ENCODE data around the gene PLEKHM2. TPM values are rescaled to one million over a fixed set of nuclear protein-coding genes. Genes with fewer than 3 reads are reported as not detected.

PLEKHM2 gene
- total RNA-seq, 1 experiment from 2014 or later: 38.5 TPM

DNA sequence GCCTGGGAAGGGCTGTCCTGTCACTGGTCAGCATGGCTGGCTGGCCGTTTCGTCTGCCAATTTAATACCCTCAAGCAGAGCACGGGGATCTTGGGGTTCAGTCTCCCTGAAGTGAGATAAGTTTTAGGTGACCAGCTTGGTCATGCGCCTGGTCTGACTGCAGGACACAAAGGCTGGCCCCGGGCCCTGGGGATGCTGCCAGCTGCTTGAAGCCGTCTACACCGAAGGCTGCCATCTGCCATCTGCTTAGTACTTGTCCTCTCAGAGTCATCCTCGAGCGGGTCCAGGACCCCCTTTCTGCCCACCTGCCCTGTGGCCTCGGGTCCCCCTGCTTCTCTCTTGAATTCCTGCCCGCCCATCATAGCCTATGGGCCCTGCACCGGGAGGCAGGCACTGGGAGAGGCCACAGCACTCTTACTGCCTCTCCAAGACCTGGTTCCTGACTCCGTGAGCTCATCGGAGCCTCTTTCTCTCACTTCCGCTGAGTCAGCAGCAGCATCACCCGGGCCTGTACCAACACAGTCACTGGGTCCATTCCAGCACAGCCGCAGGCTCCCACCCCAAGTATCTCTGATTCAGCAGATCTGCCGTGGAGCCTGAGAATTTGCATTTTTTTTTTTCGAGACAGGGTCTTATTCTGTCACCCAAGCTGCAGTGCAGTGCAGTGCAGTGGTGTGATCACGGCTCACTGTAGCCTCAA lies 81.5 kb downstream of the PLEKHM2 start:
- no peak for TF ChIP-seq EGR1 (IDR thresholded peaks at IDR 0.05; ENCODE audit: low read depth)
- TF ChIP-seq TCF7L2 (IDR thresholded peaks at IDR 0.05; ENCODE audit: borderline replicate concordance, extremely low read depth, insufficient read depth, insufficient read length): no peak
- TF ChIP-seq, protein P1, sequence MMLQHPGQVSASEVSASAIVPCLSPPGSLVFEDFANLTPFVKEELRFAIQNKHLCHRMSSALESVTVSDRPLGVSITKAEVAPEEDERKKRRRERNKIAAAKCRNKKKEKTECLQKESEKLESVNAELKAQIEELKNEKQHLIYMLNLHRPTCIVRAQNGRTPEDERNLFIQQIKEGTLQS (IDR thresholded peaks at IDR 0.05): no peak
- no peak for TF ChIP-seq EZH2 (IDR thresholded peaks at IDR 0.05)
- TF ChIP-seq, protein P2, sequence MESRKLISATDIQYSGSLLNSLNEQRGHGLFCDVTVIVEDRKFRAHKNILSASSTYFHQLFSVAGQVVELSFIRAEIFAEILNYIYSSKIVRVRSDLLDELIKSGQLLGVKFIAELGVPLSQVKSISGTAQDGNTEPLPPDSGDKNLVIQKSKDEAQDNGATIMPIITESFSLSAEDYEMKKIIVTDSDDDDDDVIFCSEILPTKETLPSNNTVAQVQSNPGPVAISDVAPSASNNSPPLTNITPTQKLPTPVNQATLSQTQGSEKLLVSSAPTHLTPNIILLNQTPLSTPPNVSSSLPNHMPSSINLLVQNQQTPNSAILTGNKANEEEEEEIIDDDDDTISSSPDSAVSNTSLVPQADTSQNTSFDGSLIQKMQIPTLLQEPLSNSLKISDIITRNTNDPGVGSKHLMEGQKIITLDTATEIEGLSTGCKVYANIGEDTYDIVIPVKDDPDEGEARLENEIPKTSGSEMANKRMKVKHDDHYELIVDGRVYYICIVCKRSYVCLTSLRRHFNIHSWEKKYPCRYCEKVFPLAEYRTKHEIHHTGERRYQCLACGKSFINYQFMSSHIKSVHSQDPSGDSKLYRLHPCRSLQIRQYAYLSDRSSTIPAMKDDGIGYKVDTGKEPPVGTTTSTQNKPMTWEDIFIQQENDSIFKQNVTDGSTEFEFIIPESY (IDR thresholded peaks at IDR 0.05; ENCODE audit: extremely low read depth, insufficient replicate concordance, low read length): no peak
- TF ChIP-seq CBX3 (IDR thresholded peaks at IDR 0.05; ENCODE audit: low read depth): no peak
- TF ChIP-seq, protein P3, sequence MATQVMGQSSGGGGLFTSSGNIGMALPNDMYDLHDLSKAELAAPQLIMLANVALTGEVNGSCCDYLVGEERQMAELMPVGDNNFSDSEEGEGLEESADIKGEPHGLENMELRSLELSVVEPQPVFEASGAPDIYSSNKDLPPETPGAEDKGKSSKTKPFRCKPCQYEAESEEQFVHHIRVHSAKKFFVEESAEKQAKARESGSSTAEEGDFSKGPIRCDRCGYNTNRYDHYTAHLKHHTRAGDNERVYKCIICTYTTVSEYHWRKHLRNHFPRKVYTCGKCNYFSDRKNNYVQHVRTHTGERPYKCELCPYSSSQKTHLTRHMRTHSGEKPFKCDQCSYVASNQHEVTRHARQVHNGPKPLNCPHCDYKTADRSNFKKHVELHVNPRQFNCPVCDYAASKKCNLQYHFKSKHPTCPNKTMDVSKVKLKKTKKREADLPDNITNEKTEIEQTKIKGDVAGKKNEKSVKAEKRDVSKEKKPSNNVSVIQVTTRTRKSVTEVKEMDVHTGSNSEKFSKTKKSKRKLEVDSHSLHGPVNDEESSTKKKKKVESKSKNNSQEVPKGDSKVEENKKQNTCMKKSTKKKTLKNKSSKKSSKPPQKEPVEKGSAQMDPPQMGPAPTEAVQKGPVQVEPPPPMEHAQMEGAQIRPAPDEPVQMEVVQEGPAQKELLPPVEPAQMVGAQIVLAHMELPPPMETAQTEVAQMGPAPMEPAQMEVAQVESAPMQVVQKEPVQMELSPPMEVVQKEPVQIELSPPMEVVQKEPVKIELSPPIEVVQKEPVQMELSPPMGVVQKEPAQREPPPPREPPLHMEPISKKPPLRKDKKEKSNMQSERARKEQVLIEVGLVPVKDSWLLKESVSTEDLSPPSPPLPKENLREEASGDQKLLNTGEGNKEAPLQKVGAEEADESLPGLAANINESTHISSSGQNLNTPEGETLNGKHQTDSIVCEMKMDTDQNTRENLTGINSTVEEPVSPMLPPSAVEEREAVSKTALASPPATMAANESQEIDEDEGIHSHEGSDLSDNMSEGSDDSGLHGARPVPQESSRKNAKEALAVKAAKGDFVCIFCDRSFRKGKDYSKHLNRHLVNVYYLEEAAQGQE (IDR thresholded peaks at IDR 0.05; ENCODE audit: low read depth): no peak
- no peak for TF ChIP-seq POLR2AphosphoS5 (IDR thresholded peaks at IDR 0.05; ENCODE audit: low read depth, low read length)
- TF ChIP-seq FOSL1 (IDR thresholded peaks at IDR 0.05; ENCODE audit: low read depth): no peak
- TF ChIP-seq RAD21 (IDR thresholded peaks at IDR 0.05; ENCODE audit: low read depth): no peak
- TF ChIP-seq JUND (IDR thresholded peaks at IDR 0.05): no peak
- TF ChIP-seq CEBPB (IDR thresholded peaks at IDR 0.05; ENCODE audit: low read depth): no peak
- TF ChIP-seq, protein P4, sequence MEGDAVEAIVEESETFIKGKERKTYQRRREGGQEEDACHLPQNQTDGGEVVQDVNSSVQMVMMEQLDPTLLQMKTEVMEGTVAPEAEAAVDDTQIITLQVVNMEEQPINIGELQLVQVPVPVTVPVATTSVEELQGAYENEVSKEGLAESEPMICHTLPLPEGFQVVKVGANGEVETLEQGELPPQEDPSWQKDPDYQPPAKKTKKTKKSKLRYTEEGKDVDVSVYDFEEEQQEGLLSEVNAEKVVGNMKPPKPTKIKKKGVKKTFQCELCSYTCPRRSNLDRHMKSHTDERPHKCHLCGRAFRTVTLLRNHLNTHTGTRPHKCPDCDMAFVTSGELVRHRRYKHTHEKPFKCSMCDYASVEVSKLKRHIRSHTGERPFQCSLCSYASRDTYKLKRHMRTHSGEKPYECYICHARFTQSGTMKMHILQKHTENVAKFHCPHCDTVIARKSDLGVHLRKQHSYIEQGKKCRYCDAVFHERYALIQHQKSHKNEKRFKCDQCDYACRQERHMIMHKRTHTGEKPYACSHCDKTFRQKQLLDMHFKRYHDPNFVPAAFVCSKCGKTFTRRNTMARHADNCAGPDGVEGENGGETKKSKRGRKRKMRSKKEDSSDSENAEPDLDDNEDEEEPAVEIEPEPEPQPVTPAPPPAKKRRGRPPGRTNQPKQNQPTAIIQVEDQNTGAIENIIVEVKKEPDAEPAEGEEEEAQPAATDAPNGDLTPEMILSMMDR (IDR thresholded peaks at IDR 0.05 in 2 of 3, conservative IDR thresholded peaks at IDR 0.05 in 1 of 3; ENCODE audit: borderline replicate concordance in 1 of 3, insufficient read depth in 1 of 3, low read depth in 2 of 3, low read length in 2 of 3): no peak
- no peak for TF ChIP-seq SRF (IDR thresholded peaks at IDR 0.05; ENCODE audit: low read depth)
- no peak for TF ChIP-seq EZH2phosphoT487 (IDR thresholded peaks at IDR 0.05; ENCODE audit: borderline replicate concordance)
- TF ChIP-seq POLR2A (IDR thresholded peaks at IDR 0.05; ENCODE audit: borderline replicate concordance, extremely low read depth, insufficient read depth, insufficient read length): no peak
- TF ChIP-seq SP1 (IDR thresholded peaks at IDR 0.05; ENCODE audit: low read depth): no peak
- H3K9me3 ChIP-seq (ENCODE audit: control insufficient read depth in 1 of 2, insufficient read depth in 1 of 2, low read depth in 1 of 2, low read length in 2 of 2): no peaks in the 10 kb centered on the region
- BruUV-seq (replicated peaks): no TSS peak
- no peak overlapping the region for H2AFZ ChIP-seq (ENCODE audit: low read depth, low read length, poor library complexity, severe bottlenecking)
- RAD21 ChIA-PET (ENCODE audit: low non-redundant PET in 1 of 2, low total read pairs in 2 of 2, uncharacterized antibody in 2 of 2, unreplicated experiment in 2 of 2): no interaction called here
- H3K9me2 ChIP-seq (ENCODE audit: insufficient read depth): no peaks in the 10 kb centered on the region
- H3K27ac ChIP-seq (ENCODE audit: low read depth, low read length): no peak overlapping the region
- H3K4me1 ChIP-seq (ENCODE audit: control insufficient read depth in 1 of 2, insufficient read depth in 2 of 2, low read length in 2 of 2): peaks cover 4 to 18% of the 10 kb centered on the region in 2 experiments; a peak in 3 of 4 replicates
- H3K27me3 ChIP-seq (ENCODE audit: insufficient read depth, low read length): no peaks in the 10 kb centered on the region
- no peak overlapping the region for H3K4me3 ChIP-seq (replicated peaks in 1 of 2; ENCODE audit: low read depth in 1 of 2, low read length in 2 of 2)
- no peaks in the 10 kb centered on the region for H3K79me2 ChIP-seq (ENCODE audit: insufficient read depth, low read length)
- POLR2A ChIA-PET: interaction anchor here (1.2 kb wide), 1 partner anchor 10 kb away, joined by 3 read pairs; no protein-coding TSS in a partner anchor
- H4K20me1 ChIP-seq (ENCODE audit: insufficient read depth): no peaks in the 10 kb centered on the region
- CTCF ChIA-PET: no interaction called here
- no peak overlapping the region for H3K4me2 ChIP-seq (ENCODE audit: low read length)
- DNase-seq (ENCODE audit: low read depth, low spot score) (no peak), ATAC-seq (no peak)
- intact Hi-C loops (cut with micrococcal nuclease): no loop called here
- H3K9ac ChIP-seq (ENCODE audit: low read length): no peak overlapping the region
- H3K36me3 ChIP-seq (ENCODE audit: control insufficient read depth in 1 of 2, insufficient read depth in 2 of 2, low read length in 2 of 2): no peaks in the 10 kb centered on the region

Data from HCT116 (cell line).